Iris pigment epithelial cell (primary cell): Measurements from ENCODE around the gene IFFO2.
A peak's percentile ranks its signal among the peaks of the same experiment; 100 is the strongest.

Source experiments
- DNase-seq: peaks from one replicate; pipeline ENCODE4 v3.0.0-alpha.2; 2011; ENCODE audit warnings: low read depth

IFFO2 gene

DNA sequence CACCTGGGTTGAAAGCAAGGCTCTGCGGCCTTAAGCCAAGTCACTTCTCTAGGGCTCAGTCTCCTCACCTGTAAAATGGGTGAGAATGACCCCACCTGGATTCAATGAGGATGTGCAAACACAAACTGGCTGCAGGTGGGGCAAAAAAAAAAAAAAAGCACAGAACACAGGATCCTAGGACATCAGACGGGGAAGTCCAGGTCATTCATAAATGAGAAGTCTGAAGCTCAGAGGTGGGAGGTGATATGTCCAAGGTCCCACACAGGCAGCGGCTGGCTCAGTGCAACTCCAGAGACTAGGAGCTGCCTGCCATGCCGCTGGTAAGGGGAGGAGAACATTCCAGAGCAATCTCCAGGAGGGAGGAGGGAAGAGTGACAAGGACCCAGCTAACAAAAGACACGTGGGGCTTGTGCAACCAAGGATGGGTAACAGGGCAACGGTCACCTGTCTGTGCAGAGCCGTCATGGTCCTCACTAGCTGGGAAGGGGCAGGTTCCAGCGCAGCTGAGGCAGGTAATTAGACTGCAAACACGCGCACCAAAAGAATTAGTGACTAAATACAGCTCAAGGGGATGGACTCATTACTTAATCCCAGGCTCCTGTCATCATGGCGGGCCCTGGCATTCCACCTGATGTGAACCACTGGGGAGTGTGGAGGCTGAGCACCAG lies 19.5 kb downstream of the IFFO2 start:
- no peak for DNase-seq

DNA sequence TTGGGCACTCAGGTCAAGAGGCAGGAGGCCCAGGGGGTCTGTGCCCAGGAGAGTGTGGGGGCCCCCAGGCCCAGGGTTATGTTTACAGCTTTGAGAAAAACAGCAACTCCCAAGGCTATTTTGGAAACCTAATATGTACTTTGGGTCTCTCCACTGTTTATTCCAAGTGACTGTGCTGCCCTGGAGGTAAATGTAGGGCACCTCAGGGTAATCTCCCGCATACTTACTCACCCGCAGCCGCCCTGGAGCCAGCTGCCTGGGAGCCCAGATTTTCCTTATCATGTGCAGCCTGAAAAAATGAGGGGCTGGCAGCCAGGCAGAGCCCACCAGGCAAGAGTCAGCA lies 20.0 kb downstream of the IFFO2 start:
- no peak for DNase-seq

DNA sequence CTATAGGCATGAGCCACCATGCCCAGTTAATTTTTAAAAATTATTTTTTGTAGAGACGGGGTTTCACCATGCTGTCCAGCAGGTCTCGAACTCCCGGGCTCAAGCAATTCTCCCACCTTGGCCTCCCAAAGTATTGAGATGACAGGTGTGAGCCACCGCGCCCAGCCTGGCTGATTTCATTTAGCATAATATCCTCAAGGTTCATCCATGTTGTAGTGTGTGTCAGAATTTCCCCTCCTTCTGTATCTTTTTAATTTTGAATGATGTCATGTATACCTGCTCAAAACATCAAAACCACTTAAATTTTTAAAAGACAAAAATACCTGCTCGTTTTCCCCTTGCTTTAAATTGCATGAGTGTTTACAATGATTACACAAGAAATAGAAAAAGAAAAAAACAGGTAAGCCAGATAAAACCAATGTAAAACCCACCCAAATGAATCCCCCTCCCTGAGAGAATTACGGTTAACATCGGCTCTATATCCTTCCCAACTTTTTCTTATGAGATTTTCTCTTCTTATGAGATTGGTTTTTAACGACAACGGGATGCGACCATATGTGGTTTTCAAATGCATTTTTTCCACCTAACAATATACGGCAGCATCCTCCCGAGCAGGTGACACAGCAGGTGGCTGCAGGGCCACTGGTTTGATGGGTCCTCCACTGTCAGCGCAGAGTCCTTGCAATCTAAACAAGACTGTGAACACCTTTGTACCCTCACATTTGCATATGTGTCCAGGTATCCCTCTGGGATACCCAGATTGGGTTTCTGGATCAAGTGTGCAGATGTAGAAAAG lies 22.1 kb downstream of the IFFO2 start:
- DNase-seq, result no peak

DNA sequence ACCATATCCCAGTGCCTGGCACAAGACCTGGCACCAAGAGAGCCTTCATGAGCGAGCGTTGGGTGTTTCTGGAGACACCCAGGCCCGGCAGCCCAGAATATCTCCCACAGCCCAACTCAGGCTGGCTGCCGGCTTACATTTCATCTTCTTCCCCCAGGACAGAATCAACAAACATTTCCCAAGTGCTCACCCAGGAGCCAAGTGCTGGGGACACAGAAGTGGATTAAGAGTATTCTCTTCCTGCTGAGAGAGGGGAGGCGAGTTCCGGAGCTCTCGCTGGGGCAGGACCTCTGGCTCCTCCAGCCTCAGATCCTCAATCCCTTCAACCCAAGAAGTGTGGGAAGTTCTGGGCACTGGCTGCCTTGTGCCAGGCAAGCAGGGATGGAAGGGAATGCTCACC lies 23.6 kb downstream of the IFFO2 start:
- no peak for DNase-seq

DNA sequence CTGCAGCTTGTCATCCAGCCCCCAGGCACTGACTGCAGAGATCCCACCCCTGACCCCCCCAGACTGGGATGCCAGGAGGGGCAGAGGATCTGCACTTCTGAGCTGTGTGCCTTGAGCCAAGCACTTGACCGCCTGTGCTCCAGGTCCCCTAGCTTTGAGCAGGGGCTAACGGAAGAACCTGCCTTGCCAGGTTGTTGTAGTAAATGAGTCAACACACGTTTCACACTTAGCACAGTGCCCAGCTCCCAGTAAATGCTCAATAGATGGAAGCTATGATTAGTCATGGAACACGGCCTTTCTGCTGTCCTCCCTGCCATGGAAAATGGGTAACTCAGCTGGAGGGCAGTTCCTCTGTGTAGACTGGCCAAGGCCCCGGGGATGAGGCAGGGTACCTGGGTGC lies 24.1 kb downstream of the IFFO2 start:
- peak; percentile 37 for DNase-seq

DNA sequence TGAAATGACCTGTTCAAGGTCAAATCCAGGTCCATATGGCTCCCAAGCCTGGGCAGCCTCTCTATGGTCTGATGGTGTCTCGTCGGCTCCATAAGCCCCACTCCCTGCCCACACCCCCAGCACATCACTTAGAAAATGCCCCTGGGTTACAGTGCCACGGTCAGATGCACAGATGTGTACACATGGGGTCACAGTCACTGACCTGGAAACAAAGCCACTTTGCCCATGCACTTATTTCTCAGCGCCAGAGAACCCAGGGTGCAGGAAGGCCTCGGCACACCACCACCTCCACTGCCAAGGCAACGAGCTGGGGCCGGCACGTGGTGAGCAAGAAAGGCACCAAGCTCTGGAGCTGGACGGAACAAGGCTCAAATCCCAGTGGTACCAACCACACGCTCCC lies 24.7 kb downstream of the IFFO2 start:
- no peak for DNase-seq

DNA sequence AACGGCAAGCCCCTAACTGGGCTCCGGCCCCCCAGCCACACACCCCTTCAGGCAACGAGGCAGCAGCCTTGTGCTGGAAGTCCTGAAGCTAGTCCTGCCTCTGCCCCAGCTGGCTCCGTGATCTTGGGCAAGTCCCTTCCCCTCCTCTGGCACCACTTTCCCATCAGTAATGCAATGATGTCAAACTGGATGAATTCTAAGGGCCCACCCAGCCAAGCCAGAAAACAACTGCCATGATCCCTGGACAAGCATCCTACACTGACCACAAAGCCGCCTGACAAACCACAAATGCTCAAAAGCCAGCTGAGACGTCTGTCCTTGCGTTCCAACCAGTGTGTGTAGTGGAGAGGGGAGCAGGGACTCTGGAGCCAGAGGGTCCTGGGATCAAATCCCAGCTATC lies 26.8 kb downstream of the IFFO2 start:
- DNase-seq, result peak; percentile 61

DNA sequence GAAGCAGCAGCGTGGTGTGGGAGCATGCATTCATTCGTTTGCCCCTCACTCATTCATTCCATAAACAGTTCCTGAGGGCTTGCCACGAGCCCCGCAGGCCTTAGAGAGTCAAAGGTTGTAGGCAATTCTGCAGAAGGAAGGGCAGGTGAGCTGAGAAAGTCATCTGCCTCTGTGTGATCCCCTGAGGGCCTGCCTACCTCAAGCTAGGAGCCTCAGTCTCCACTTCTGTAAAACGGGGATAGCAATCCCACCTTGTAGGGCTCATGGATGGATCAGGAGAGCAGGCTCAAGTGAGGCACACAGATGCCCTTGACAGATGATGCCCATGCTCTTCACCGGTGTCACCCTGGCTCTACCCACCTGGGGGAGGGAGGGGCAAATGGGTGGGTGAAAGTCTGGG lies 27.5 kb downstream of the IFFO2 start:
- no peak for DNase-seq

DNA sequence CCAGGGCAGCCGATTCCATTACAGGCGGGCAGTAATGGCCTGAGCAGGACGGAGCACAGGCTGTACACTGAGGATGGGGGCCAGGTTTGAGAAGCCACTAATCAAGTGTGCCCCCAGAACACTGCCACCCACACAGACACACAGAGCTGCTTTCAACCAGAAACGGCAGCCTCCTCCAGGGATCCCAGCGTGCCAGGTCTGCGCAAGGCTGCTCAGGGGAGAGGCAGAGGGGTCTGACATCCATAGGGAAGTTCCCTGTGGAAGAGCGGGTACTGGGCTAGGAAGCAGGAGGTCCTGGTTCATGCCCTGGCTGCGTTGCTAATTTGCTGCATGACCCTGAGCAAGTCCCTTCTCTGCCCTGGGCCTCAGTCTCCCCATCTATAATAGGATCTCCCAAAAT lies 28.1 kb downstream of the IFFO2 start:
- DNase-seq, result no peak

DNA sequence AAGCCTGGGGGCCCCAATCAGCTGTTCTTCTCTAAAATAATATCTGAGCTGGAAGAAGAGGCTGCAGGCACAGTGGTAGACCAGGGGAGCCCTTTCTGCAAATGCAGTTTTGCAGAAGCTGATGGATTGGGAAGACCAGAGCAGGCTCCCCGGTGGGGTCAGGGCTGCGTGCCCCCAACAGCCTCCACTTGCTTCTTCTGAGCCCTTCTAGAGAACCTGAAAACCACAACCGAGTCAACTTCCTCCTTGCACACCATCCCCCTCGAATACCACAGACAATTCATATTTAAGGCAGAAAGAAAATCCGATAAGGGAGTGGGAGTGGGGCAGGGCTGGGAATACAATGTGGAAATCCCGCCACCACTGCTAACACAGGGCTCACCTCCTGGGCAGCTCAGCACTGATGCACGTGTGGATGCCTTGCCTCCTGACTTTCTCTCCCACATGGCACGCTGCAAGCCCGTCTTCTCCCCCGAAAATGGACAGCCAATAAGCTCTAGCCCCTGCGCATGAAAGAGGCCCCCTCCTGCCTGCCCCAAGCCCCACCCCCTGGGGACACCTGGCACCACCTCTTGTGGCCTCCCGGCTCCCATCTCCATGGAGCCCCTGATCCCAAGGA lies 28.7 kb downstream of the IFFO2 start:
- DNase-seq, result peak; percentile 54

DNA sequence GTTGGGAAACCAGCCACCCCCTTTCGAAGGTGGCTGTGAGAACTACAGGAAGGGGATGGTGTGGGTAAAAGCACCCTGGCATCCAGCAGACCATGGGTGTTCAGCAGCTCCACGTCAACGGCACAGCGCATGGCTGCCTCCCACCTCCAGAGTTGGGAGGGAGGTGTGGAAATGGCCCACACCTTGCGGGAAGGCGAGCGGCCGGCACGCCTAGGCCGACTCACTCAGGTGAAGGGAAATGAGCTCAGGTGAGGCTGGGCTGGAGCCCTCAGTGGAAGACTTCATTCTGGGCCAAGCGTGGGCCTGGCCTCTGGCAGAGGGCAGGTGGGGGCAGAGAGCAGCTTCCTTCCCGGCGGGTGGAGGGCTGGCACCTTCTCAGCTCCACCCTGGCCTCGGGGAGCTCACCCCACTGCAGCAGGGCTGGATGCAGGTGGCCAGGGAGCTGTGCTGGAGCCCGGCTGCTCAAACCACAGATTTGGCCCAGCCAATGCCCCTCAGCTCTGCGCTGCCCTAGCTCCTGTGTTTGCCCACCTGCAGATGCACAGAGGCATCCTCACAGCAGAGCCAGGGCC lies 29.3 kb downstream of the IFFO2 start:
- no peak for DNase-seq

DNA sequence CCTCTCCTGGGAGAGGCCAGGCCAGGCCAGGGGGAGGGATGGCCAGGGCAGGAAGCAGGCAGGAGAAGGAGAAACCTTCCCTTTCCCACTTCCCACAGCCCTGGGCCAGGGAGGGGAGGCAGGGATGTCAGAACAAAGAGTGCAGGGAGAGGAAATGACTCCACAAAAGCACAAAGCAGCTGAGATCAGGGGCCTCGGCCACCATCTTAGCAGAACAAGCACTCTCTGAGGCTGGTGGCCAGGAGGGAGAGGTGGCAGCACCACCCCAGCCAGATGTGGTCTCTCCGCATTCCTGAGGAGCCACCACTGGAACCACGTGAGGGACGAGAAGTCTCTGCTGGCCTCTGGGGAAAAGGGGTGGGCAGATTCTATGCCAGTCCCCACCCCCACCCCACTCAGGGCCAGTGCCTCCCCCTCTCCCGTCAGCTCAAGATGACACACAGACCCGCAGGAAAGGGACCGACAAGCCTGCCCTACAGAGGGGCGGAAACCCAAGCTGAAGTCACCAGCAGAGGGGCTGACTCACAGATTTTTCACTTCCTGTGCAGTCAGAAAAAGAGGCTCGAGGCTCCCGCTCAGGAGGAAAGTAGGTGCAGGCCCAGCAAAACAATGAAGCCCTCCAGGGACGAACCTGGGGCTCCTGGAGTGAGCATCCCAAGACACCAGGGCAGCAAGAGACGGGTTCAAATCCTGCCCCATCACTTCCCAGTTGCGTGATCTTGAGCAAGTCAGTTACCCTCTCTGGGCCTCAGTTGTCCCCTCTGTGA lies 30.0 kb downstream of the IFFO2 start:
- DNase-seq, result peak; percentile 88

DNA sequence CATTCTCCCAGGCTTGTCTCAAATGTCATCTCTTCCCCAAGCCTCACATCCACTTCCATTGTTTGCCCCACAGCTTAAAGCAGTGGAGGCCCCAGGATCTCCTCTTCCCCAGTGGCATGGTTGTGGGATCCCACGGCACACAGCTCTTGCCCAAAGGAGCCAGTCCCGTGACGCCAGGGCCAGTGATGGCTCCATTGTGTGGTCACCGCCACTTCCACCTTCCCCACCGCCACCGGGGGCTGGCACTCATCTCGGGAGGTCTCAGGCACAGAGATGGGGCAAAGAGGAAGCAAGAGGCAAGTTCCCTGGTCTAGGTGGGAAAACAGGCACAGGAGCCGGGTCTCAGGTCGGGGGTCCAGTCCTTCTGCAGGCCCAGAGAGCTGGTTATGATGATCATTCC lies 31.2 kb downstream of the IFFO2 start:
- DNase-seq, result no peak

DNA sequence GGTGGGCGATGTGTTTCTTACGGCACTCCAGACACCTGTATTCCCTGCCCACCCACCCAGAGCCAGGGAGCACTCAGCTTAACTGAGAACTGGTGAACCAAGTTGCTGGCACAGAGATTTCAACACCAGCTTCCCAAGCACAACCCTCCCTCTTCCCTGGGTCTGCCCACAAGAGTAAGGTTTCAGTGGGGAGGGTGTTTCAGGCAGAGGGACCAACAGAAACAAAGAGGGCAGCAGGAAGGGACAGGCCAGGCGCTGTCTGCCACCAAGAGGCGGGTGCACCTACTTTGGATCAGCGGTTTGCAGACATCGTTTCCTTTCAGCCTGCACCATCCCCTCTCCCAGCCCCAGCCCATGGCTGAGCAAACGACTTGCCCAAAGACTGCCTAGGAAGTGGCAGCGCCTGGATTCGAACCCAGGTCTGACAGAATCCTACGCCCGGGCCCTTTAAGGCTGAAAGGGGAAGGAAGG lies 32.2 kb downstream of the IFFO2 start:
- no peak for DNase-seq

DNA sequence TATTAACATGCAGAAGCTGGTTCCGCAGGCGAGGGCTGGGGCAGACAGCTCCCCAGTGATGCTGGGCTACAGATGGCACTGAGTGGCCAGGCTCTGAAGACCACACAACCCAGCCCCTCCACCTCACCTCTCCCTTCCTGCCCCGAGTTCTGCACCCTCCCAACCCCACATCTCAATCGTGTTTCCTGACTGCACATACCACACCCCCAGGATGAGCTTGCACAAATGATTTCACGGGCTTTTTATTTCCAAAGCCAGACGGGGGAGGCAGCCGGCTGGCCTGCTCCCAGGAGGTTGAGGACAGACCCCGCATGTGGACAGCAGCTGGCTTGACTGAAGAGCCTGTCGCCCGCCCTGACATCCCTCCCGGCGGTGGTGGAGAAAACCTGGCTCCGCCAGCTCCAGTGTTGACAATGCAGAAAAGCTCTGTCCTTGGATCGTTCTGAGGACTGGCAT lies 32.7 kb downstream of the IFFO2 start:
- DNase-seq, result no peak

DNA sequence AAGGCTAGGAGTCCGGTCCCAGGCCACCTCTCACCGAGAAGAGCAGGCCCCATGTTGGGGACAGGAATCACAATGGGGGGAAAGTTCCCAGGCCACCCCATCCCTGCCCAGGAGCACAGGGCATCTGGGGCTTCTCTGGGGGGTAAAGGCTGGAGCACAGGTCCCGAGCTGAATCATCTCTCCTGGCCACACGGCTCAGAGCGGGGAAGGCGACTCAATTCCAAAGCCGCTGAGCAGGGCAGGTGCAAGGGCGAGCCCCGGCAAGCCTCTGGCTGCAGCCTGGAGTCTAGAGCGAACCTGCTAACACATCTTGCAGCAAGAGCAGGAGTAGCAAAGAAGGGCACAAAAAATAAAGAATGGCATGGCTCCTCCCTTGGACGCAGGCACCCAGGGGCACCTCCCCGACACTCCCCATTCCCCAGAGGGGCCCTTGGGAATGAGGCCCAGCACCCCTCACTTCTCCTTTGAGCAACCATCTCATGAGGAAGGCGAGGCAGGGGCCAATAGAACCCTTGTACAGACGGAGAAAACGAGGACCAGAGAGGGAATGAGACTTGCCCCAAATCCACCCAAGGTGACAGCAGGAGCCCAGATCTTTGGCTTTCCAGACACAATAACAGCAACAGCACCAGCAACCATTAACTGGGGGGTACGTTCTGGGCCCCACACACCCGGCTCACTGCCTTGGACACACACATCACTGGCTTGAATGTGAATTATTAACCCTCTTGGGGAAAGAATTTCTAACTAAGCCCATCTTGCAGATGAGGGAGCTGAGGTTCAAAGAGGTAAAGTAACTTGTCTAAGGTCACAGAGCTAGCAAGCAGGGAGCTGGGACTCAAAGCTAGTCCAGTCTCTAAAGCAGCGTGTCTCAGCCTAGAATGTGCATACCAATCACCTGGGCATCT lies 33.4 kb downstream of the IFFO2 start:
- no peak for DNase-seq

DNA sequence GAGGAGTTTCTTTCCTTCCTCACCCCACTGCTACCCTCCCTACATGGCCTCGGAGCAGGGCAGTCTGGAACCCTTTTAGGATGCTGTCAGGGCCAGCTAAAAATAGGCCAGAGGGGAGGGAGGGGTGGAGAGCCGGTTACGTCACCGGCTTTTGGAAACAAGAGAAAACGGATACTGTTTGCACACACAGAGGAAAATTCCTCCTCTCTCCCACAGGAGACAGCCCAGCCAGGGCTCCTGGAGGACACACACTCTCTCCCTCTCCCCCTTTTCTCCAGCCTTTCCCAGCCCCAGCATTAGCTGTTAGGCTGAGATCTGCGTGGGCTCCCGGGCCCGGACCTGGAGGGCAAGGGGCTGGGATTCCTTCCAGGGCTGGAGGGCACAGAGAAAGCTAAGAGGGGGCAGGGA lies 34.2 kb downstream of the IFFO2 start:
- peak; percentile 72 for DNase-seq

DNA sequence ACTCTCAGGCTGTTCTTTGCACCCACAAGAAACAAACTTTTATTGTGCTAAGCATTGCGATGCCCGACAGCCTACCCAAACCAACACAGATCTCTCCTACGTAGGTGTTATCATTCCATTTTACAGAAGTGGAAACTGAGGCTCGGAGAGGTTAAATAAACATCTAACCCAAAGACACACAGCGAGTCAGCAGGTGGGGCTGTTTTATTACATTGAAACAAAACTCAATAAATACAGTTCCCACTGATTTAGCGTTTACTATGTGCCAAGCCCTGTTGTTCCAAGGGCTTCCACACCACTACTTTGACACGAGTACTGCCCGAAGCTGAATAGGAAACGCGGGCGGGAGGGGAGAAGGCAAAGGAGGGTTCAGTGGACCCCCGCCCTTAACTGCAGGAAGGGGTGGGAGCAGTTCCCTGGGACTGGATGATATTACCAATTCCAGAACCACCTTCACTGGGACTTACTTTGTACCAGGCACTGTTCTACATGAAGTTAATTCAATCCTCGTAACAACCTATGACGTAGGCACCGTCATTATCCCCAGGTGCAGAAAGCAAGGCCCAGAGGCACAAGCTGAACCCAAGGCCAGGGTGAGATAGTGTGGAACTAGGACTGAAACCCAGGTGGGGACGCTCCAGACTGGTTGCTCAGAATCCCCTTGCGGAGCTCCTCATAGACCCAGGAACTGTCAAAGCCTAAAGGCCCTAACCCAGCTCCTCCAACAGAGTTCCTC lies 34.8 kb downstream of the IFFO2 start:
- DNase-seq, result no peak

DNA sequence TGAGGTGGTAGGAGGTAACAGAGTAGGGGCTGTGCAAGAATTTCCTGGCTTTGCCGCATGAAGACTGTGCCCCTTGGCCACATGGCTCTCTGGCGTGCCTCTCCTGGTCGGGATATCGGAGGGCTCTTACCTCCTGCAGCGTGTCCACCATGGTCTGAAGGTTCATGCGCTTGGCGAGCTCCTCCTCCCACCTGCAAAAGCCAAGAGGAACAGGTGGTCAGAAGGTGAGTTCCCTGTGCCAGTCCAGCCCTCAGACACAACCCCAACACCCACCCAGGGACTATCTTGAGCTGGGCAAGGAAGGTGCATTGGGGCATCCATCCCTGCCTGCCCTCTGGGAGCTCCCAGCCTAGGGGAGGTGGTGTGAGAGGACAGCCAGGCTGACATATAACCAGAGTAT lies 35.5 kb downstream of the IFFO2 start:
- DNase-seq, result no peak

DNA sequence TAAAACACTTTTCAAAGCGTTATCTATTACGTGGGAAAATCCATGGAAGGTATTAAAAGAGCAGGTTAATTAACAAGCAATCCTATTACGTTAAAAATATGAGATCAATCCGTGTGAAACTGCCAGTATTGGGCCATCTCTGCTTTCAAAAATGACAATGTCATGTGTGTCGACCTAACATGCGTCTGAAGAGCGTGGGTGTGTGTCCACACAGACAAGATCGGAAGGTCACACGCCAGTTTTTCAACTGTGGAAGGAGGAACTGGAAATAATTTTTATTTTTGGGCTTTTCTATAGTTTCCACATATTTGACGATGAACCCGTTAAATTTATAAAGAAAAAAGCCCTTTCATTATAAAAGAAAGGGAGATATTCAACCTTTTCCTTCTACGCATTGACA lies 36.5 kb downstream of the IFFO2 start:
- no peak for DNase-seq
